HepG2 (cell line): ENCODE data around the gene GJC2. TPM values are rescaled to one million over a fixed set of nuclear protein-coding genes. Genes with fewer than 3 reads are reported as not detected.
A peak's percentile ranks its signal among the peaks of the same experiment; 100 is the strongest.

ENCODE experiments used
- CEBPB ChIP-seq: IDR thresholded peaks from 2 replicates; pipeline ENCODE4 v1.6.1; 2011; ENCODE audit warnings: low read depth, low read length, improper control_type of control experiment, borderline replicate concordance
- FOXA1 ChIP-seq, 2 experiments: fragments of 450-650 bp in 1 of 2; sonication (generic) in 1 of 2; formaldehyde crosslinking in 1 of 2; IDR thresholded peaks; 2 replicates each; pipeline versions ENCODE4 v1.4.0 to v1.6.1; 2016 to 2020; ENCODE audit warnings: missing genetic modification reagents in 1 of 2
- FOXM1 ChIP-seq: sonication (generic); formaldehyde crosslinking; IDR thresholded peaks from 2 replicates; pipeline ENCODE4 v1.5.0; 2020; ENCODE audit warnings: missing genetic modification reagents
- GTF2F1 ChIP-seq: fragments of 150-350 bp; IDR thresholded peaks from 2 replicates; pipeline ENCODE4 v1.6.1; 2014; ENCODE audit warnings: low read length
- JARID2 ChIP-seq: sonication (generic); formaldehyde crosslinking; IDR thresholded peaks from 2 replicates; pipeline ENCODE4 v1.8.1; 2023; ENCODE audit warnings: missing genetic modification reagents, inconsistent platforms; ENCODE audit not compliant: insufficient replicate concordance
- LCORL ChIP-seq, 2 experiments: fragments of 450-650 bp in 1 of 2; sonication (generic) in 1 of 2; formaldehyde crosslinking in 1 of 2; IDR thresholded peaks; 2 replicates each; pipeline versions ENCODE4 v1.5.0 to v1.6.1; 2017 to 2020; ENCODE audit warnings: antibody characterized with exemption in 1 of 2, missing genetic modification reagents in 1 of 2
- NFIB ChIP-seq: sonication (generic); formaldehyde crosslinking; IDR thresholded peaks from 2 replicates; pipeline ENCODE4 v1.9.0; 2021; ENCODE audit warnings: missing genetic modification reagents, mild to moderate bottlenecking, borderline replicate concordance
- RBM22 ChIP-seq: fragments of 200-400 bp; formaldehyde crosslinking; optimal IDR thresholded peaks from 2 replicates; pipeline ENCODE3; 2017; ENCODE audit warnings: mild to moderate bottlenecking, low read length, moderate library complexity
- SIN3A ChIP-seq: IDR thresholded peaks from 2 replicates; pipeline ENCODE4 v1.6.1; 2011; ENCODE audit warnings: low read depth, mild to moderate bottlenecking, control low read depth, low read length, borderline replicate concordance
- SNAPC2 ChIP-seq: sonication (generic); formaldehyde crosslinking; IDR thresholded peaks from 2 replicates; pipeline ENCODE4 v1.8.1; 2022; ENCODE audit warnings: mild to moderate bottlenecking, missing genetic modification reagents
- SNRNP70 ChIP-seq: fragments of 200-400 bp; formaldehyde crosslinking; IDR thresholded peaks from 2 replicates; pipeline ENCODE4 v1.6.1; 2017; ENCODE audit warnings: mild to moderate bottlenecking, low read depth, low read length, moderate library complexity
- STAG1 ChIP-seq: sonication (generic); formaldehyde crosslinking; IDR thresholded peaks from 2 replicates; pipeline ENCODE4 v1.4.0; 2020; ENCODE audit warnings: missing genetic modification reagents
- TMF1 ChIP-seq: sonication (generic); formaldehyde crosslinking; IDR thresholded peaks from 2 replicates; pipeline ENCODE4 v1.8.1; 2022; ENCODE audit warnings: low read depth, missing genetic modification reagents
- WIZ ChIP-seq: sonication (generic); formaldehyde crosslinking; IDR thresholded peaks from 2 replicates; pipeline ENCODE4 v1.5.1; 2020; ENCODE audit warnings: mild to moderate bottlenecking, missing genetic modification reagents
- ZKSCAN1 ChIP-seq: fragments of 150-350 bp; IDR thresholded peaks from 2 replicates; pipeline ENCODE4 v1.6.1; 2014; ENCODE audit warnings: low read length
- ZNF101 ChIP-seq: sonication (generic); formaldehyde crosslinking; IDR thresholded peaks from 2 replicates; pipeline ENCODE4 v1.4.0; 2020; ENCODE audit warnings: mild to moderate bottlenecking, low read depth, missing genetic modification reagents, borderline replicate concordance
- ZNF207 ChIP-seq: fragments of 450-650 bp; IDR thresholded peaks from 2 replicates; pipeline ENCODE4 v1.6.1; 2016; ENCODE audit warnings: antibody characterized with exemption, borderline replicate concordance
- ZNF335 ChIP-seq: sonication (generic); formaldehyde crosslinking; IDR thresholded peaks from 2 replicates; pipeline ENCODE4 v1.4.0; 2020; ENCODE audit warnings: missing genetic modification reagents
- polyA plus RNA-seq, 8 experiments: library from polyadenylated mRNA; depleted of rRNA in 3 of 8; stranded (reverse) in 7 of 8; unstranded in 1 of 8; fragments of >200 nt; fragmentation: Illumina TruSeq in 4 of 8; extraction: Trizol in 4 of 8; gene quantifications; 2 replicates each; pipeline versions ENCODE4 v1.2.1 to v1.2.3, GENCODE V29; 2011 to 2016; ENCODE audit warnings: low read depth in 4 of 8, missing spikeins in 1 of 8, mixed read lengths in 1 of 8; ENCODE audit not compliant: insufficient read depth in 1 of 8
- total RNA-seq, 5 experiments: library from RNA; depleted of rRNA; stranded (reverse); fragments of >200 nt; fragmentation: Illumina TruSeq; extraction: Trizol; gene quantifications; 2 replicates each; pipeline ENCODE4 v1.2.3, GENCODE V29; 2016; ENCODE audit warnings: low read depth in 1 of 5
- TF ChIP-seq, protein P1 (sequence below): sonication (generic); formaldehyde crosslinking; IDR thresholded peaks from 2 replicates; pipeline ENCODE4 v1.4.0; 2020; ENCODE audit warnings: mild to moderate bottlenecking, missing genetic modification reagents
- TF ChIP-seq, protein P2 (sequence below): sonication (generic); formaldehyde crosslinking; IDR thresholded peaks from 2 replicates; pipeline ENCODE4 v1.4.0; 2020; ENCODE audit warnings: mild to moderate bottlenecking, missing genetic modification reagents
- TF ChIP-seq, protein P3 (sequence below): sonication (generic); formaldehyde crosslinking; IDR thresholded peaks from 2 replicates; pipeline ENCODE4 v1.5.0; 2020; ENCODE audit warnings: mild to moderate bottlenecking, missing genetic modification reagents, borderline replicate concordance

GJC2 gene
- total and polyA plus RNA-seq, 2 of the 13 experiments (the other 11 are each of a cell fraction or from before 2014, with no cell fraction given) = 1.6 to 3.8 TPM

DNA sequence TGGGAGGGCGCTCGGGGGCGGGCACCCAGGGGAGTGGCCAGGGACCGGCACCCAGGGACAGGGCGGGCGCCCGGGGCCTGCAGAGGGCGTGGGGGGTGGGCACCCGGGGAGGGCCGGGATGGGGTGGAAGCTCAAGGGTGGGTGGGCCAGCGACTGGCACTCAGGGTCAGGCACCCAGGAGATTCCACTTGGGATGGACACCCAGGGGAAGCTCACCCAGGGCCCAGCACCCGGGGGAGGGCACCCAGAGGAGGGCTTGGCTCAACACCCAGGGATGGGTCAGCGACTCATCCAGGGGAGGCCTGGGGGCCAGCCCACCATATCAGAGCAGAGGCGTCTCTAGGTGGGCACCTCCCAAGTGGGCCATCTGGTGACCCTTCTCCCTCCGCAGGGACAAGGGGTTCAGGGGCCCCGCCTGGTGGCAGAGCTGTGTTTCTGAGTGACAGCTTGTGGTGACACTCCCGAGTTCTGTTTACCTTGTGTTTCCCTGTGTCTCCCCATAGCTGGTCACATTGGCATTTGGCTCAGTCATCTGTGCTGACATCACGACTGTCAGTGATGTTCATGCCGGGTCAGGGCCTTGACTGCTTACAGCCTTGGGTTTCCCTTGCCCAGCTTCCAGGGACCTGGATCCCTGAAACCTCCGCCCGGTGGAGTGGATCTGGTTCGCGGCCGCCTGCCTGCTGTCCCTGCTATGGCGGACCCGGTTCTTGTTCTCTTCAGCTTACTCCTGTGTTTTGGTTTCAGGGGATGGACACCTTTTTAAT is 16.6 kb downstream of the GJC2 start (continued):
- TF ChIP-seq STAG1 (CRISPR knock-in tag) = peak; percentile 45
- no peak for TF ChIP-seq FOXM1 (CRISPR knock-in tag)
- TF ChIP-seq SIN3A = peak; percentile 85; the same call in 1 of the 2 replicates
- no peak for TF ChIP-seq GTF2F1
- TF ChIP-seq, protein P1, sequence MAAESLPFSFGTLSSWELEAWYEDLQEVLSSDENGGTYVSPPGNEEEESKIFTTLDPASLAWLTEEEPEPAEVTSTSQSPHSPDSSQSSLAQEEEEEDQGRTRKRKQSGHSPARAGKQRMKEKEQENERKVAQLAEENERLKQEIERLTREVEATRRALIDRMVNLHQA = no peak
- no peak for TF ChIP-seq LCORL (IDR thresholded peaks at IDR 0.05)
- TF ChIP-seq LCORL (CRISPR knock-in tag; IDR thresholded peaks at IDR 0.05) = no peak
- no peak for TF ChIP-seq JARID2 (CRISPR knock-in tag)
- TF ChIP-seq, protein P2, sequence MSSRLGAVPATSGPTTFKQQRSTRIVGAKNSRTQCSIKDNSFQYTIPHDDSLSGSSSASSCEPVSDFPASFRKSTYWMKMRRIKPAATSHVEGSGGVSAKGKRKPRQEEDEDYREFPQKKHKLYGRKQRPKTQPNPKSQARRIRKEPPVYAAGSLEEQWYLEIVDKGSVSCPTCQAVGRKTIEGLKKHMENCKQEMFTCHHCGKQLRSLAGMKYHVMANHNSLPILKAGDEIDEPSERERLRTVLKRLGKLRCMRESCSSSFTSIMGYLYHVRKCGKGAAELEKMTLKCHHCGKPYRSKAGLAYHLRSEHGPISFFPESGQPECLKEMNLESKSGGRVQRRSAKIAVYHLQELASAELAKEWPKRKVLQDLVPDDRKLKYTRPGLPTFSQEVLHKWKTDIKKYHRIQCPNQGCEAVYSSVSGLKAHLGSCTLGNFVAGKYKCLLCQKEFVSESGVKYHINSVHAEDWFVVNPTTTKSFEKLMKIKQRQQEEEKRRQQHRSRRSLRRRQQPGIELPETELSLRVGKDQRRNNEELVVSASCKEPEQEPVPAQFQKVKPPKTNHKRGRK (CRISPR knock-in tag) = no peak
- no peak for TF ChIP-seq FOXA1 (IDR thresholded peaks at IDR 0.05)
- TF ChIP-seq FOXA1 (CRISPR knock-in tag; IDR thresholded peaks at IDR 0.05) = peak; percentile 87
- no peak for TF ChIP-seq ZNF101
- TF ChIP-seq ZNF335 = no peak
- no peak for TF ChIP-seq SNAPC2 (CRISPR knock-in tag)
- no peak; the same call in 1 of the 2 replicates for TF ChIP-seq ZKSCAN1
- TF ChIP-seq, protein P3, sequence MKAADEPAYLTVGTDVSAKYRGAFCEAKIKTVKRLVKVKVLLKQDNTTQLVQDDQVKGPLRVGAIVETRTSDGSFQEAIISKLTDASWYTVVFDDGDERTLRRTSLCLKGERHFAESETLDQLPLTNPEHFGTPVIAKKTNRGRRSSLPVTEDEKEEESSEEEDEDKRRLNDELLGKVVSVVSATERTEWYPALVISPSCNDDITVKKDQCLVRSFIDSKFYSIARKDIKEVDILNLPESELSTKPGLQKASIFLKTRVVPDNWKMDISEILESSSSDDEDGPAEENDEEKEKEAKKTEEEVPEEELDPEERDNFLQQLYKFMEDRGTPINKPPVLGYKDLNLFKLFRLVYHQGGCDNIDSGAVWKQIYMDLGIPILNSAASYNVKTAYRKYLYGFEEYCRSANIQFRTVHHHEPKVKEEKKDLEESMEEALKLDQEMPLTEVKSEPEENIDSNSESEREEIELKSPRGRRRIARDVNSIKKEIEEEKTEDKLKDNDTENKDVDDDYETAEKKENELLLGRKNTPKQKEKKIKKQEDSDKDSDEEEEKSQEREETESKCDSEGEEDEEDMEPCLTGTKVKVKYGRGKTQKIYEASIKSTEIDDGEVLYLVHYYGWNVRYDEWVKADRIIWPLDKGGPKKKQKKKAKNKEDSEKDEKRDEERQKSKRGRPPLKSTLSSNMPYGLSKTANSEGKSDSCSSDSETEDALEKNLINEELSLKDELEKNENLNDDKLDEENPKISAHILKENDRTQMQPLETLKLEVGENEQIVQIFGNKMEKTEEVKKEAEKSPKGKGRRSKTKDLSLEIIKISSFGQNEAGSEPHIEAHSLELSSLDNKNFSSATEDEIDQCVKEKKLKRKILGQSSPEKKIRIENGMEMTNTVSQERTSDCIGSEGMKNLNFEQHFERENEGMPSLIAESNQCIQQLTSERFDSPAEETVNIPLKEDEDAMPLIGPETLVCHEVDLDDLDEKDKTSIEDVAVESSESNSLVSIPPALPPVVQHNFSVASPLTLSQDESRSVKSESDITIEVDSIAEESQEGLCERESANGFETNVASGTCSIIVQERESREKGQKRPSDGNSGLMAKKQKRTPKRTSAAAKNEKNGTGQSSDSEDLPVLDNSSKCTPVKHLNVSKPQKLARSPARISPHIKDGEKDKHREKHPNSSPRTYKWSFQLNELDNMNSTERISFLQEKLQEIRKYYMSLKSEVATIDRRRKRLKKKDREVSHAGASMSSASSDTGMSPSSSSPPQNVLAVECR (CRISPR knock-in tag) = no peak; the same call in 1 of the 2 replicates
- TF ChIP-seq WIZ = no peak
- TF ChIP-seq NFIB (CRISPR knock-in tag) = no peak
- TF ChIP-seq SNRNP70 = no peak
- no peak for TF ChIP-seq CEBPB
- TF ChIP-seq RBM22 = no peak
- no peak; the same call in 1 of the 2 replicates for TF ChIP-seq TMF1 (CRISPR knock-in tag)
- TF ChIP-seq ZNF207 = no peak
